HepG2 (cell line): ENCODE data around the gene RBCK1. TPM values are rescaled to one million over a fixed set of nuclear protein-coding genes. Genes with fewer than 3 reads are reported as not detected.

Experiments used
- BRF2 ChIP-seq: sonication (generic); formaldehyde crosslinking; IDR thresholded peaks from 2 replicates; pipeline ENCODE4 v1.8.1; 2022; ENCODE audit warnings: mild to moderate bottlenecking, missing genetic modification reagents
- JUN ChIP-seq: sonication (generic); formaldehyde crosslinking; IDR thresholded peaks from 2 replicates; pipeline ENCODE4 v1.4.0; 2020; ENCODE audit warnings: mild to moderate bottlenecking, missing genetic modification reagents
- MIXL1 ChIP-seq: IDR thresholded peaks from 2 replicates; pipeline ENCODE4 v1.6.1; 2016
- RARA ChIP-seq: IDR thresholded peaks from 2 replicates; pipeline ENCODE4 v1.6.1; 2016; ENCODE audit warnings: missing genetic modification reagents, missing compliant biosample characterization
- SCMH1 ChIP-seq: sonication (generic); formaldehyde crosslinking; IDR thresholded peaks from 2 replicates; pipeline ENCODE4 v1.9.0; 2021; ENCODE audit warnings: missing genetic modification reagents, mild to moderate bottlenecking, borderline replicate concordance
- ZBTB1 ChIP-seq: sonication (generic); formaldehyde crosslinking; IDR thresholded peaks from 2 replicates; pipeline ENCODE4 v1.4.0; 2020; ENCODE audit warnings: missing genetic modification reagents, borderline replicate concordance
- polyA plus RNA-seq, 8 experiments: library from polyadenylated mRNA; depleted of rRNA in 3 of 8; stranded (reverse) in 7 of 8; unstranded in 1 of 8; fragments of >200 nt; fragmentation: Illumina TruSeq in 4 of 8; extraction: Trizol in 4 of 8; gene quantifications; 2 replicates each; pipeline versions ENCODE4 v1.2.1 to v1.2.3, GENCODE V29; 2011 to 2016; ENCODE audit warnings: low read depth in 4 of 8, missing spikeins in 1 of 8, mixed read lengths in 1 of 8; ENCODE audit not compliant: insufficient read depth in 1 of 8
- total RNA-seq, 5 experiments: library from RNA; depleted of rRNA; stranded (reverse); fragments of >200 nt; fragmentation: Illumina TruSeq; extraction: Trizol; gene quantifications; 2 replicates each; pipeline ENCODE4 v1.2.3, GENCODE V29; 2016; ENCODE audit warnings: low read depth in 1 of 5
- TF ChIP-seq, protein P1 (sequence below): sonication (generic); formaldehyde crosslinking; IDR thresholded peaks from 2 replicates; pipeline ENCODE4 v1.4.0; 2020; ENCODE audit warnings: low read depth, mild to moderate bottlenecking, missing genetic modification reagents
- TF ChIP-seq, protein P2 (sequence below): sonication (generic); formaldehyde crosslinking; IDR thresholded peaks from 2 replicates; pipeline ENCODE4 v1.4.0; 2020; ENCODE audit warnings: mild to moderate bottlenecking, missing genetic modification reagents
- TF ChIP-seq, protein P3 (sequence below): sonication (generic); formaldehyde crosslinking; IDR thresholded peaks from 2 replicates; pipeline ENCODE4 v1.8.1; 2023; ENCODE audit warnings: mild to moderate bottlenecking, missing genetic modification reagents
- TF ChIP-seq, protein P4 (sequence below): sonication (generic); formaldehyde crosslinking; IDR thresholded peaks from 2 replicates; pipeline ENCODE4 v1.8.0; 2022; ENCODE audit warnings: missing genetic modification reagents, low read depth, mild to moderate bottlenecking, borderline replicate concordance
- TF ChIP-seq, protein P5 (sequence below): sonication (generic); formaldehyde crosslinking; IDR thresholded peaks from 2 replicates; pipeline ENCODE4 v1.4.0; 2020; ENCODE audit warnings: mild to moderate bottlenecking, missing genetic modification reagents

The RBCK1 gene
- total and polyA plus RNA-seq, 2 of the 13 experiments (the other 11 are each of a cell fraction or from before 2014, with no cell fraction given): 149 to 215 TPM

DNA sequence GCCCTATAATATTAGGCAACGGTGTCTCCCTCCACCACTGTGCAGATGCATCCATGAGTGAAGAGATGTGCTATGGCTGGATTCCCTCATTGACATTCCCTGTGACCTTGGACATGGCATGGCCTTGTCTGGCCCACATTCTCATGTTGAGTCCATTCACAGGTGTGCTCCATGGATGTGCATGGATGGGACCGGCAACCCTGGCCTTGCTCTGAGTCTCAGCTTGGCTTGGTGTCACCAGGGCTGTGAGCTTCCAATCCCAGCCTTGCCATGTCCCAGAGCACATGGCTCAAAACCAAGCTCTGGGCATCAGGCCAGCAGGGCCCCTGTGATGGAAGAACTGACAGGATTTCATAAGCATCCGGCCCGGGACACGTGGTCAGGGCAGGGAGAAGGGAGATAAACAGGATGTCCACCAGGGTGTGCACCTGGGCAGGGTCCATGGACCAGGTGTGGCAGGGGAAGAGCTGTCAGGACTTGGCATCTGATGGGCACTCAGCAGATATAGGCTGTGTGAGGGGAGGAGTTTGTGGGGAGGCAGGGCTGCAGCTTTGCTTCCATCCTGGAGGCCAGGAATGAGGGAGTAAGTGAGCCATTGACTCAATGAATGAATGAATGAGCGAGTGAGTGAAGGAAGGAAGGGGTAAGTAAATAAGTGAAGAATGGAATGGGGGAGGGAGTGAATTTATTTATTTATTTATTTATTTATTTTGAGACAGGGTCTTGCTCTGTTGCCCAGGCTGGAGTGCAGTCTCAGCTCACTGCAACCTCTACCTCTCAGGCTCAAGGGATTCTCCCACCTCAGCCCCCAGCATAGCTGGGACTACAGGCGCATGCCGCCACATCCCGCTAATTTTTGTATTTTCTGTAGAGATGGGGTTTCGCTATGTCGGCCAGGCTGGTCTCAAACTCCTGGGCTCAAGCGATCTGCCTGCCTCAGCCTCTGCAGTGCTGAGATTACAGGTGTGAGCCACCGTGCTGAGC is 45.5 kb upstream of the RBCK1 start (continued):
- TF ChIP-seq MIXL1 (CRISPR knock-in tag) (peak; percentile 99), RARA (CRISPR knock-in tag) (peak; percentile 90), JUN (CRISPR knock-in tag) (peak; percentile 92), BRF2 (CRISPR knock-in tag) (0 out of 2 replicates have a peak, but pooled peaks have one; percentile 79), ZBTB1 (peak; percentile 66; the same call in 1 of the 2 replicates), SCMH1 (no peak)
- TF ChIP-seq, protein P1, sequence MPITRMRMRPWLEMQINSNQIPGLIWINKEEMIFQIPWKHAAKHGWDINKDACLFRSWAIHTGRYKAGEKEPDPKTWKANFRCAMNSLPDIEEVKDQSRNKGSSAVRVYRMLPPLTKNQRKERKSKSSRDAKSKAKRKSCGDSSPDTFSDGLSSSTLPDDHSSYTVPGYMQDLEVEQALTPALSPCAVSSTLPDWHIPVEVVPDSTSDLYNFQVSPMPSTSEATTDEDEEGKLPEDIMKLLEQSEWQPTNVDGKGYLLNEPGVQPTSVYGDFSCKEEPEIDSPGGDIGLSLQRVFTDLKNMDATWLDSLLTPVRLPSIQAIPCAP (CRISPR knock-in tag): peak; percentile 96
- TF ChIP-seq, protein P2, sequence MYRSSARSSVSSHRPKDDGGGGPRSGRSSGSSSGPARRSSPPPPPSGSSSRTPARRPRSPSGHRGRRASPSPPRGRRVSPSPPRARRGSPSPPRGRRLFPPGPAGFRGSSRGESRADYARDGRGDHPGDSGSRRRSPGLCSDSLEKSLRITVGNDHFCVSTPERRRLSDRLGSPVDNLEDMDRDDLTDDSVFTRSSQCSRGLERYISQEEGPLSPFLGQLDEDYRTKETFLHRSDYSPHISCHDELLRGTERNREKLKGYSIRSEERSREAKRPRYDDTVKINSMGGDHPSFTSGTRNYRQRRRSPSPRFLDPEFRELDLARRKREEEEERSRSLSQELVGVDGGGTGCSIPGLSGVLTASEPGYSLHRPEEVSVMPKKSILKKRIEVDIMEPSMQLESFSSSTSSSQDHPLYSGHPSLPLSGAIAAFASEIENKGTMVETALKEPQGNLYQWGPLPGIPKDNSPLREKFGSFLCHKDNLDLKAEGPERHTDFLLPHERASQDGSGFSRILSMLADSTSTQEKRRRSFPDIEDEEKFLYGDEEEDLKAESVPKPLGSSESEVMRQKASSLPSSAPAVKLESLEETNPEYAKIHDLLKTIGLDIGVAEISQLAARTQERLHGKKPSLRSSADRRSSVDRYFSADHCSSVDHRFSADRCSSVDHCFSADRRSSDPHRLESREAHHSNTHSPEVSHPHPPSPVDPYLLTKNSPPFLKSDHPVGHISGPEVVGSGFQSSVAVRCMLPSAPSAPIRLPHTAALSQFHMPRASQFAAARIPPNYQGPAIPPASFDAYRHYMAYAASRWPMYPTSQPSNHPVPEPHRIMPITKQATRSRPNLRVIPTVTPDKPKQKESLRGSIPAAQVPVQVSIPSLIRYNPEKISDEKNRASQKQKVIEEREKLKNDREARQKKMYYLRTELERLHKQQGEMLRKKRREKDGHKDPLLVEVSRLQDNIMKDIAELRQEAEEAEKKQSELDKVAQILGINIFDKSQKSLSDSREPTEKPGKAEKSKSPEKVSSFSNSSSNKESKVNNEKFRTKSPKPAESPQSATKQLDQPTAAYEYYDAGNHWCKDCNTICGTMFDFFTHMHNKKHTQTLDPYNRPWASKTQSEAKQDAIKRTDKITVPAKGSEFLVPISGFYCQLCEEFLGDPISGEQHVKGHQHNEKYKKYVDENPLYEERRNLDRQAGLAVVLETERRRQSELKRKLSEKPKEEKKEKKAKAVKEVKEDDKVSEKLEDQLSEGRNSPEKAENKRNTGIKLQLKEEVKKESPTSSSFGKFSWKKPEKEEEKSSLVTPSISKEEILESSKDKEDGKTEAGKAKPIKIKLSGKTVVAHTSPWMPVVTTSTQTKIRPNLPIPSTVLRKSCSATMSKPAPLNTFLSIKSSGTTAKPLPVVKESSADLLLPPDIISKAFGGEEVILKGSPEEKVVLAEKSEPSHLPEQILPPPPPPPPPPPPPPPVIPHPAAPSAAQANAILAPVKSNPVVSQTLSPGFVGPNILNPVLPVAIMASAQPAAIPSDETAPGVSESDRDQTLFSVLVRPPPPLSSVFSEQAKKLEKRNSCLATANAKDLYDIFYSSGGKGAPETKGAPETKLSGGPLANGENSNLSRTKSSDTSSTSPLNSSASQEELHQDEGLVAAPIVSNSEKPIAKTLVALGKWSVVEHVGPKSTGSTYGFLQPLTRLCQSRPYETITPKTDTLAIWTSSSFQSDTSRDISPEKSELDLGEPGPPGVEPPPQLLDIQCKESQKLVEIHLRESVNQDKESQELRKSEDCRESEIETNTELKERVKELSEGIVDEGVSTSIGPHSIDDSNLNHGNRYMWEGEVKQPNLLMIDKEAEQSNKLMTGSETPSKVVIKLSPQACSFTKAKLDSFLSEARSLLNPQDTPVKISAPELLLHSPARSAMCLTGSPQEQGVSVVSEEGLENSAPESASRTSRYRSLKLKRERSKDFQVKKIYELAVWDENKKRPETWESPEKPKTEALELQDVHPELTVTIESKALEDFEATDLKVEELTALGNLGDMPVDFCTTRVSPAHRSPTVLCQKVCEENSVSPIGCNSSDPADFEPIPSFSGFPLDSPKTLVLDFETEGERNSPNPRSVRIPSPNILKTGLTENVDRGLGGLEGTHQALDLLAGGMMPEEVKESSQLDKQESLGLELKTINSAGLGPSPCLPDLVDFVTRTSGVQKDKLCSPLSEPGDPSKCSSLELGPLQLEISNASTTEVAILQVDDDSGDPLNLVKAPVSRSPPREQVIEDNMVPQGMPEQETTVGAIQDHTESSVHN (CRISPR knock-in tag): peak; percentile 100
- TF ChIP-seq, protein P3, sequence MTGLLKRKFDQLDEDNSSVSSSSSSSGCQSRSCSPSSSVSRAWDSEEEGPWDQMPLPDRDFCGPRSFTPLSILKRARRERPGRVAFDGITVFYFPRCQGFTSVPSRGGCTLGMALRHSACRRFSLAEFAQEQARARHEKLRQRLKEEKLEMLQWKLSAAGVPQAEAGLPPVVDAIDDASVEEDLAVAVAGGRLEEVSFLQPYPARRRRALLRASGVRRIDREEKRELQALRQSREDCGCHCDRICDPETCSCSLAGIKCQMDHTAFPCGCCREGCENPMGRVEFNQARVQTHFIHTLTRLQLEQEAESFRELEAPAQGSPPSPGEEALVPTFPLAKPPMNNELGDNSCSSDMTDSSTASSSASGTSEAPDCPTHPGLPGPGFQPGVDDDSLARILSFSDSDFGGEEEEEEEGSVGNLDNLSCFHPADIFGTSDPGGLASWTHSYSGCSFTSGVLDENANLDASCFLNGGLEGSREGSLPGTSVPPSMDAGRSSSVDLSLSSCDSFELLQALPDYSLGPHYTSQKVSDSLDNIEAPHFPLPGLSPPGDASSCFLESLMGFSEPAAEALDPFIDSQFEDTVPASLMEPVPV (CRISPR knock-in tag): peak; percentile 96; the same call in 1 of the 2 replicates
- TF ChIP-seq, protein P4, sequence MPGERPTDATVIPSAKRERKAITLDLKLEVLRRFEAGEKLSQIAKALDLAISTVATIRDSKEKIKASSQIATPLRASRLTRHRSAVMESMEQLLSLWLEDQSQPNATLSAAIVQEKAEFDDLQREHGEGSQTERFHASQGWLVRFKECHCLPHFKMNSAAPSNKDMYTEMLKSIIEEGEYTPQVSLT (CRISPR knock-in tag): no peak
- TF ChIP-seq, protein P5, sequence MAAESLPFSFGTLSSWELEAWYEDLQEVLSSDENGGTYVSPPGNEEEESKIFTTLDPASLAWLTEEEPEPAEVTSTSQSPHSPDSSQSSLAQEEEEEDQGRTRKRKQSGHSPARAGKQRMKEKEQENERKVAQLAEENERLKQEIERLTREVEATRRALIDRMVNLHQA (CRISPR knock-in tag): peak; percentile 87; the same call in 1 of the 2 replicates
